SK-N-SH (cell line): ENCODE results near the gene RNU6-9. TPM values are rescaled to one million over a fixed set of nuclear protein-coding genes. Genes with fewer than 3 reads are reported as not detected.

Source experiments
- CTCF ChIA-PET: fragments of 300-600, 350-600 bp; formaldehyde crosslinking; extraction: SDS; loops from one replicate; lab custom pipeline; 2021; lab: Yijun Ruan, JAX
- POLR2A ChIA-PET: fragments of 350-600 bp; sonication (Branson Sonifier 250); formaldehyde crosslinking; extraction: SDS; loops from one replicate; lab custom pipeline; 2020; ENCODE audit warnings: antibody characterized with exemption, inconsistent platforms; lab: Yijun Ruan, JAX
- DNase-seq: peaks from one replicate; pipeline ENCODE4 v3.0.0; 2012
- H2AFZ ChIP-seq: fragments of 200-600 bp; sonication (generic); 2 replicates; pipeline ENCODE4 v1.8.1; 2016; ENCODE audit warnings: antibody characterized with exemption, mild to moderate bottlenecking, low read depth
- H3F3A ChIP-seq: fragments of 200-600 bp; sonication (generic); replicated peaks from 2 replicates; pipeline ENCODE3; 2016; ENCODE audit warnings: antibody characterized with exemption, mild to moderate bottlenecking; ENCODE audit not compliant: insufficient read depth
- H3K27ac ChIP-seq, 2 experiments: fragments of 200-500 bp in 1 of 2; fragments of 200-600 bp in 1 of 2; sonication (Bioruptor generic) in 1 of 2; sonication (generic), shearing (Covaris generic) in 1 of 2; 2 replicates each; pipeline versions ENCODE4 v1.5.1 to v1.6.1; 2014 to 2016; ENCODE audit warnings: low read depth in 2 of 2, inconsistent platforms in 1 of 2, low read length in 1 of 2, mild to moderate bottlenecking in 1 of 2, mixed read lengths in 1 of 2
- H3K27me3 ChIP-seq: fragments of 200-600 bp; sonication (generic), shearing (Covaris generic); 2 replicates; pipeline ENCODE4 v1.6.1; 2016; ENCODE audit warnings: mixed run types; ENCODE audit not compliant: insufficient read depth
- H3K36me3 ChIP-seq, 2 experiments: fragments of 200-500 bp in 1 of 2; fragments of 200-600 bp in 1 of 2; sonication (Bioruptor generic) in 1 of 2; sonication (generic) in 1 of 2; replicated peaks in 1 of 2; 2 replicates each; pipeline versions ENCODE3 to v1.5.1; 2014 to 2016; ENCODE audit warnings: low read length in 1 of 2, mild to moderate bottlenecking in 1 of 2; ENCODE audit not compliant: insufficient read depth in 2 of 2, control insufficient read depth in 1 of 2
- H3K4me1 ChIP-seq, 2 experiments: fragments of 200-500 bp in 1 of 2; fragments of 200-600 bp in 1 of 2; sonication (Bioruptor generic) in 1 of 2; sonication (generic), shearing (Covaris generic) in 1 of 2; 2 replicates each; pipeline versions ENCODE4 v1.5.1 to v1.6.1; 2014 to 2016; ENCODE audit warnings: low read depth in 1 of 2, low read length in 1 of 2, mixed run types in 1 of 2; ENCODE audit not compliant: insufficient read depth in 2 of 2, control insufficient read depth in 1 of 2
- H3K4me2 ChIP-seq: fragments of 200-600 bp; sonication (generic), shearing (Covaris generic); 2 replicates; pipeline ENCODE4 v1.6.1; 2017; ENCODE audit warnings: mixed run types
- H3K4me3 ChIP-seq, 2 experiments: fragments of 200-500 bp in 1 of 2; fragments of 200-600 bp in 1 of 2; sonication (Bioruptor generic) in 1 of 2; sonication (generic), shearing (Covaris generic) in 1 of 2; 2 replicates each; pipeline versions ENCODE4 v1.5.1 to v1.8.1; 2014 to 2016; ENCODE audit warnings: low read depth in 2 of 2, inconsistent platforms in 1 of 2, low read length in 1 of 2, mild to moderate bottlenecking in 1 of 2, mixed read lengths in 1 of 2, moderate library complexity in 1 of 2
- H3K79me2 ChIP-seq: fragments of 200-600 bp; sonication (generic); 2 replicates; pipeline ENCODE4 v1.8.1; 2017; ENCODE audit warnings: mild to moderate bottlenecking; ENCODE audit not compliant: insufficient read depth
- H3K9ac ChIP-seq: fragments of 200-600 bp; sonication (generic); 2 replicates; pipeline ENCODE4 v1.6.1; 2017; ENCODE audit warnings: mixed run types
- H3K9me2 ChIP-seq: fragments of 200-600 bp; sonication (generic); 2 replicates; pipeline ENCODE4 v1.6.1; 2017; ENCODE audit warnings: mixed run types
- H3K9me3 ChIP-seq: fragments of 200-600 bp; sonication (generic); 2 replicates; pipeline ENCODE4 v1.6.1; 2017; ENCODE audit warnings: mixed run types, mild to moderate bottlenecking, moderate library complexity
- H4K20me1 ChIP-seq: fragments of 200-600 bp; sonication (generic); 2 replicates; pipeline ENCODE4 v1.6.1; 2017; ENCODE audit warnings: mild to moderate bottlenecking, mixed run types; ENCODE audit not compliant: insufficient read depth
- CTCF ChIP-seq: fragments of 200-600 bp; sonication (generic); IDR thresholded peaks from 2 replicates; pipeline ENCODE4 v1.6.1; 2017; ENCODE audit warnings: antibody characterized with exemption, mild to moderate bottlenecking, moderate library complexity
- ELF1 ChIP-seq: IDR thresholded peaks from 2 replicates; pipeline ENCODE4 v1.4.0; 2012
- EP300 ChIP-seq, 2 experiments: IDR thresholded peaks; 2 replicates each; pipeline versions ENCODE4 v1.4.0 to v1.6.1; 2012; ENCODE audit warnings: borderline replicate concordance in 1 of 2, low read depth in 1 of 2, low read length in 1 of 2
- FOXJ3 ChIP-seq: sonication (generic); formaldehyde crosslinking; IDR thresholded peaks from 2 replicates; pipeline ENCODE4 v1.5.1; 2020; ENCODE audit warnings: mild to moderate bottlenecking, missing genetic modification reagents
- FOXM1 ChIP-seq: IDR thresholded peaks from 2 replicates; pipeline ENCODE4 v1.4.0; 2012; ENCODE audit warnings: low read depth, mild to moderate bottlenecking
- GATA2 ChIP-seq: sonication (generic); formaldehyde crosslinking; IDR thresholded peaks from 2 replicates; pipeline ENCODE4 v1.5.0; 2020; ENCODE audit warnings: mild to moderate bottlenecking, missing genetic modification reagents
- MAX ChIP-seq: IDR thresholded peaks from 2 replicates; pipeline ENCODE4 v1.4.0; 2012; ENCODE audit warnings: low read depth
- MEF2A ChIP-seq: IDR thresholded peaks from 2 replicates; pipeline ENCODE4 v1.4.0; 2012; ENCODE audit warnings: low read depth, borderline replicate concordance
- MXI1 ChIP-seq: IDR thresholded peaks from 2 replicates; pipeline ENCODE4 v1.6.1; 2012; ENCODE audit warnings: mild to moderate bottlenecking, low read depth, low read length, improper control_type of control experiment
- NFIC ChIP-seq: IDR thresholded peaks from 2 replicates; pipeline ENCODE4 v1.4.0; 2012; ENCODE audit warnings: borderline replicate concordance
- NRF1 ChIP-seq: IDR thresholded peaks from 2 replicates; pipeline ENCODE4 v1.6.1; 2012; ENCODE audit warnings: low read depth, mild to moderate bottlenecking, low read length
- PBX3 ChIP-seq: IDR thresholded peaks from 2 replicates; pipeline ENCODE4; 2012
- POLR2AphosphoS5 ChIP-seq: IDR thresholded peaks from 2 replicates; pipeline ENCODE4 v1.6.1; 2012; ENCODE audit warnings: low read depth, low read length
- RCOR1 ChIP-seq: fragments of 150-350 bp; IDR thresholded peaks from 2 replicates; pipeline ENCODE4 v1.6.1; 2017; ENCODE audit warnings: antibody characterized with exemption, low read length
- RFX5 ChIP-seq: IDR thresholded peaks from 2 replicates; pipeline ENCODE4 v1.6.1; 2012; ENCODE audit warnings: mild to moderate bottlenecking, improper control_type of control experiment, low read length
- RXRA ChIP-seq: IDR thresholded peaks from 2 replicates; pipeline ENCODE4 v1.4.0; 2012; ENCODE audit warnings: low read depth, mild to moderate bottlenecking, borderline replicate concordance
- SIN3A ChIP-seq: IDR thresholded peaks from 2 replicates; pipeline ENCODE4 v1.6.1; 2012; ENCODE audit warnings: low read depth, mild to moderate bottlenecking, low read length, moderate library complexity, borderline replicate concordance
- SMC3 ChIP-seq: IDR thresholded peaks from 2 replicates; pipeline ENCODE4 v1.6.1; 2012; ENCODE audit warnings: low read depth, low read length, improper control_type of control experiment
- TAF1 ChIP-seq: IDR thresholded peaks from 2 replicates; pipeline ENCODE4 v1.6.1; 2012; ENCODE audit warnings: low read depth, mild to moderate bottlenecking, low read length, moderate library complexity, borderline replicate concordance
- TCF12 ChIP-seq: IDR thresholded peaks from 2 replicates; pipeline ENCODE4 v1.4.0; 2012
- TEAD4 ChIP-seq: IDR thresholded peaks from 2 replicates; pipeline ENCODE4 v1.4.0; 2012; ENCODE audit warnings: mild to moderate bottlenecking, borderline replicate concordance; ENCODE audit not compliant: insufficient read depth
- YY1 ChIP-seq: IDR thresholded peaks from 2 replicates; pipeline ENCODE4 v1.4.0; 2012; ENCODE audit warnings: low read depth, mild to moderate bottlenecking
- ZBTB33 ChIP-seq: IDR thresholded peaks from 2 replicates; pipeline ENCODE4 v1.4.0; 2012; ENCODE audit warnings: low read depth, borderline replicate concordance
- WGBS: methylation state at CpG from one replicate; pipeline ENCODE4 v1.1.6; 2017; ENCODE audit warnings: low lambda C conversion rate; 5-methylcytosine and 5-hydroxymethylcytosine counted together
- polyA plus RNA-seq, 3 experiments: library from polyadenylated mRNA; depleted of rRNA; stranded (reverse); fragments of >200 nt; gene quantifications; 2 replicates each; pipeline ENCODE4 v1.2.3, GENCODE V29; 2012

Gene RNU6-9
- polyA plus RNA-seq, 1 of the 3 experiments (the other 2 are of a cell fraction) = not detected

- H3K4me3 ChIP-seq = no peak overlapping the region
- DNase-seq = no peak
- ChIA-PET CTCF (interaction anchor here (1.5 kb wide), 1 partner anchor 9 kb away, joined by 3 read pairs; no protein-coding TSS in a partner anchor), POLR2A (interaction anchor here (0.7 kb wide), 1 partner anchor 599 kb away, joined by 3 read pairs; no protein-coding TSS in a partner anchor)
- peaks cover 4% of the 10 kb centered on the region for H3F3A ChIP-seq
- no peaks in the 10 kb centered on the region for H3K9me2 ChIP-seq
- H2AFZ ChIP-seq = no peak overlapping the region
- H3K4me2 ChIP-seq = no peak overlapping the region
- H3K36me3 ChIP-seq = peaks cover 0 to 8% of the 10 kb centered on the region in 2 experiments
- no peaks in the 10 kb centered on the region for H3K9me3 ChIP-seq
- H3K79me2 ChIP-seq = peaks cover 69% of the 10 kb centered on the region
- H3K4me1 ChIP-seq = no peaks in the 10 kb centered on the region; a peak in 1 of 4 replicates
- 97% methylated on average over 8 of the region's 8 CpGs for WGBS
- H3K27ac ChIP-seq = no peak overlapping the region
- no peaks in the 10 kb centered on the region for H3K27me3 ChIP-seq
- H4K20me1 ChIP-seq = peaks cover 55% of the 10 kb centered on the region
- TF ChIP-seq GATA2 (CRISPR knock-in tag) (no peak), RCOR1 (no peak), RXRA (no peak), MAX (no peak), PBX3 (no peak), NFIC (no peak), ELF1 (no peak), MXI1 (no peak), SMC3 (no peak), TCF12 (no peak), SIN3A (no peak), EP300 (IDR thresholded peaks at IDR 0.05; ENCODE audit: borderline replicate concordance in 1 of 2, low read depth in 1 of 2, low read length in 1 of 2) (no peak), RFX5 (no peak), TEAD4 (no peak), YY1 (no peak), TAF1 (no peak), NRF1 (no peak)
- H3K9ac ChIP-seq = no peak overlapping the region
Observed at GRCh38 chr19:904545-904944, 11.3 kb downstream of the RNU6-9 start.

GRCh38 chr19:906480-906879, 13.2 kb downstream of the RNU6-9 start:
- DNase-seq = no peak
- Histone ChIP-seq H3K9ac (no peak overlapping the region), H3K79me2 (peaks cover 89% of the 10 kb centered on the region), H3K9me3 (no peaks in the 10 kb centered on the region), H3K36me3 (peaks cover 0 to 6% of the 10 kb centered on the region in 2 experiments), H3K4me2 (no peak overlapping the region), H2AFZ (no peak overlapping the region), H3K4me3 (no peak overlapping the region), H3K9me2 (no peaks in the 10 kb centered on the region), H4K20me1 (peaks cover 61% of the 10 kb centered on the region), H3F3A (peaks cover 4% of the 10 kb centered on the region), H3K27ac (no peak overlapping the region), H3K4me1 (no peaks in the 10 kb centered on the region; a peak in 2 of 4 replicates), H3K27me3 (no peaks in the 10 kb centered on the region)
- WGBS = 99% methylated on average over 7 of the region's 7 CpGs
- ChIA-PET CTCF (interaction anchor here (1.1 to 2.8 kb wide), 3 partner anchors 9 to 11 kb away, joined by 3 to 7 read pairs (median 3); no protein-coding TSS in a partner anchor), POLR2A (no interaction called here)
- TF ChIP-seq ELF1 (no peak), NRF1 (no peak), MEF2A (no peak), TCF12 (no peak), PBX3 (no peak), FOXJ3 (CRISPR knock-in tag) (no peak), EP300 (IDR thresholded peaks at IDR 0.05; ENCODE audit: borderline replicate concordance in 1 of 2, low read depth in 1 of 2, low read length in 1 of 2) (no peak), RFX5 (no peak), CTCF (no peak), FOXM1 (no peak), SMC3 (no peak), MXI1 (no peak), ZBTB33 (no peak), GATA2 (CRISPR knock-in tag) (no peak), POLR2AphosphoS5 (no peak)
